SK-N-MC (cell line): ENCODE data around the gene CEP63.

Experiments
- DNase-seq: peaks from one replicate; pipeline ENCODE4 v3.0.0-alpha.2; 2011; ENCODE audit warnings: low read depth, low spot score
- H3K27ac ChIP-seq: fragments of 200-600 bp; sonication (generic); 2 replicates; pipeline ENCODE4 v1.5.1; 2016; ENCODE audit warnings: mixed run types
- H3K36me3 ChIP-seq: fragments of 200-600 bp; sonication (generic); 2 replicates; pipeline ENCODE4 v1.6.1; 2017; ENCODE audit warnings: antibody characterized with exemption, low read length, mixed read lengths; ENCODE audit not compliant: insufficient read depth
- H3K4me3 ChIP-seq: fragments of 200-600 bp; sonication (generic); 2 replicates; pipeline ENCODE4 v1.5.1; 2016
- H3K9ac ChIP-seq: fragments of 200-600 bp; sonication (generic); 2 replicates; pipeline ENCODE4 v1.8.0; 2017; ENCODE audit warnings: mixed run types, mixed read lengths; ENCODE audit not compliant: insufficient read length
- H3K9me3 ChIP-seq: fragments of 200-600 bp; sonication (generic); 2 replicates; pipeline ENCODE4 v1.6.1; 2017; ENCODE audit warnings: low read depth, mild to moderate bottlenecking, antibody characterized with exemption, low read length, moderate library complexity, mixed read lengths
- EZH2 ChIP-seq: fragments of 200-600 bp; sonication (generic); IDR thresholded peaks from one replicate; pipeline ENCODE4 v1.6.1; 2017; ENCODE audit warnings: antibody characterized with exemption
- FOXP2 ChIP-seq: optimal IDR thresholded peaks from 2 replicates; pipeline ENCODE3; 2011; ENCODE audit warnings: mild to moderate bottlenecking, moderate library complexity; ENCODE audit not compliant: insufficient read depth; ENCODE audit errors: extremely low read length, control extremely low read depth
- POLR2AphosphoS5 ChIP-seq: IDR thresholded peaks from 2 replicates; pipeline ENCODE4 v1.6.1; 2012; ENCODE audit warnings: mild to moderate bottlenecking, low read depth, low read length, borderline replicate concordance

The CEP63 gene

DNA sequence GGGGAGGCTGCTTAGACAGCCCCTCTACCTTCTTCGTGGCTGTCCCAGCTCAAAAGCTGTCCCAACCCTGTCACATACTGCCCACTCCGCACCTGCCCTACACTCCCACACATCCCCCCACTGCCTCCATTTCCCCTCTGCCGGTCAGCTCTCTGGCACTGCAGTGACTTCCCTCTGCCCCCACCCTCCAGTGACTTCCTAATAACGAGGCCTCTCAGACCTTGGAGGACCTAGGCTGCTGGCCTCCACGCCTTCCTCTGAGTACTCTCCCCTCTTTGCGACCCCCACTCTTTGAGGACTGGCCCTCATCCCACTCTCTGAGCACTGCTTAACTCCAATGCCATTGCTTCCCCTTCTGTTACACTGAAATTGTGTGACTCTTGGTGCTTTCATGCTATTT, 119.7 kb downstream of the CEP63 start:
- DNase-seq = no peak
- Histone ChIP-seq H3K27ac (no peak overlapping the region), H3K9ac (no peak overlapping the region), H3K9me3 (no peaks in the 10 kb centered on the region), H3K4me3 (no peak overlapping the region), H3K36me3 (no peaks in the 10 kb centered on the region)
- no peak for TF ChIP-seq FOXP2
- TF ChIP-seq POLR2AphosphoS5 = no peak
- no peak for TF ChIP-seq EZH2

GRCh38 chr3:134606033-134607025, 120.5 kb downstream of the CEP63 start:
- H3K4me3 ChIP-seq = no peak overlapping the region
- no peaks in the 10 kb centered on the region for H3K36me3 ChIP-seq
- no peak overlapping the region for H3K27ac ChIP-seq
- DNase-seq = no peak
- no peak overlapping the region for H3K9ac ChIP-seq
- no peaks in the 10 kb centered on the region for H3K9me3 ChIP-seq
- no peak for TF ChIP-seq EZH2
- TF ChIP-seq POLR2AphosphoS5 = no peak
- TF ChIP-seq FOXP2 = no peak

GRCh38 chr3:134607054-134608022, 121.5 kb downstream of the CEP63 start:
- no peak overlapping the region for H3K27ac ChIP-seq
- TF ChIP-seq FOXP2 (no peak), EZH2 (no peak), POLR2AphosphoS5 (no peak)
- H3K9me3 ChIP-seq = no peaks in the 10 kb centered on the region
- H3K36me3 ChIP-seq = no peaks in the 10 kb centered on the region
- H3K4me3 ChIP-seq = no peak overlapping the region
- no peak for DNase-seq
- H3K9ac ChIP-seq = no peak overlapping the region

GRCh38 chr3:134608023-134608770, 122.3 kb downstream of the CEP63 start:
- Histone ChIP-seq H3K4me3 (no peak overlapping the region), H3K36me3 (no peaks in the 10 kb centered on the region), H3K9ac (no peak overlapping the region), H3K9me3 (no peaks in the 10 kb centered on the region), H3K27ac (no peak overlapping the region)
- no peak for DNase-seq
- TF ChIP-seq FOXP2 (no peak), EZH2 (no peak), POLR2AphosphoS5 (no peak)

DNA sequence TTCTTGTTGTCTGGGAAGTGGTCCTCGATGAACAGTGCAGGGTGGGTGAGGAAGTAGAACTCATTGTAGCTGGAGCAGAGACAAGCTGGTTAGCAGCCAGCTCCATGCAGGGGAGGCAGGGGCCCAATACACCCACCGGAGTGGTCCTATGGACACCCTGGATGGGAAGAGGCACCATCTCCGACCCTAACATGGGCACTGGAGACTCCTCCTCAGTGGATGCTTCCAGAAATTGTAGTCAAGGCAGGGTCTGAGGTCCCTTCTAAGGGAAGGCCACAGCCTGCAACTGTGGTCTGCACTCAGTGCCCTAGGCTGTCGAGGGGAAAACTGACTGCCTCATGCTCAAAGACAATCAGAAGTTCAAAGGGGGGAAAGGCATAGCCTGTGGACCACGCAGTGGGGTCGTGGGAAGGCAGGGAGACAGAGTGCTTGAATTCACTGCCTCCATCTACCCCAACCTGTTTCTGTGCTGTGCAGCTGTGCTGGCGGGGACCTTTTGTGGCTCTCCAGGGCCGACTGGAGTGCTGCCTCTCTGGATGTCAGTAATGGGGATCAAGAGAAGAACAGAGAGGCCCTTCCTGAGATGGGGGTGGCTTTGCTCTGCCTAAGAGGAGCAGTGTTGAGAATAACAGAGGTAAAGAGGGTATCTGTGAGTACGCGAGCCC, 123.0 kb downstream of the CEP63 start:
- Histone ChIP-seq H3K27ac (no peak overlapping the region), H3K9ac (no peak overlapping the region), H3K4me3 (no peak overlapping the region), H3K9me3 (no peaks in the 10 kb centered on the region), H3K36me3 (no peaks in the 10 kb centered on the region)
- DNase-seq = no peak
- no peak for TF ChIP-seq EZH2
- no peak for TF ChIP-seq POLR2AphosphoS5
- TF ChIP-seq FOXP2 = no peak

DNA sequence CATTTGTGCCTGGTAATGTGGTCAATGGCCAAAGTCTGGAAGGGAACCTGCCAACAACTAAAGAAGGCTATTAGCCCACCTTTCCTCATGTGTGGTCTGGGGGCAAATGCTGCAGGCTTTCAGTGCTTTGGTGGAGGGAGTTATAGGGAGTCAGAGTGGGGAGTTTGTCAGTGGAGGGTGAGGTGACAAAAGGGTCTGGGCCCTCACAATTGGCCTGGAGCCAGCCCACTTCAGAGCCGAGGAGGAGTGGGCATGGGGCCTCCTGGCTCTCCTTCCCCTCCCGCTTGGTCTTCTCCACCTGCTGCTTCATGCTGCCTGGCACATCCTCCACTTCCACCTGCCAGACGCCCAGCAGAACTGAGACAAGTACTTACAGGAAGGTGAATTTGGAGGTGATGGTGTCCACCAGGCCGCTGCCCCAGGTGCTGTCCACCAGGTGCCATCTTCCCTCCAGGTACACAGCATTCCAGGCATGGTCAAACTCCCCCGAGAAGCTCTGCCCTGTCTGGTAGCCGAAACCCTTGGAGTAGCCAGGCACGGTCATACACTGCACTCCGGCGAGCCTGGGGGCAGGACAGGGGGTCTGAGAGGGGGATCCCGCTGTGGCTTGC, 124.1 kb downstream of the CEP63 start:
- no peak for TF ChIP-seq EZH2
- no peak for TF ChIP-seq POLR2AphosphoS5
- no peak for TF ChIP-seq FOXP2
- H3K36me3 ChIP-seq = no peaks in the 10 kb centered on the region
- H3K9ac ChIP-seq = no peak overlapping the region
- no peaks in the 10 kb centered on the region for H3K9me3 ChIP-seq
- H3K4me3 ChIP-seq = no peak overlapping the region
- no peak overlapping the region for H3K27ac ChIP-seq
- no peak for DNase-seq
